ENCODE results near the gene STAT2. TPM values are rescaled to one million over a fixed set of nuclear protein-coding genes. Genes with fewer than 3 reads are reported as not detected.

The STAT2 gene
- polyA plus RNA-seq, 1 donor (not counting 4 experiments of a cell fraction or from before 2014, with no cell fraction given), result 95.8 TPM

DNA sequence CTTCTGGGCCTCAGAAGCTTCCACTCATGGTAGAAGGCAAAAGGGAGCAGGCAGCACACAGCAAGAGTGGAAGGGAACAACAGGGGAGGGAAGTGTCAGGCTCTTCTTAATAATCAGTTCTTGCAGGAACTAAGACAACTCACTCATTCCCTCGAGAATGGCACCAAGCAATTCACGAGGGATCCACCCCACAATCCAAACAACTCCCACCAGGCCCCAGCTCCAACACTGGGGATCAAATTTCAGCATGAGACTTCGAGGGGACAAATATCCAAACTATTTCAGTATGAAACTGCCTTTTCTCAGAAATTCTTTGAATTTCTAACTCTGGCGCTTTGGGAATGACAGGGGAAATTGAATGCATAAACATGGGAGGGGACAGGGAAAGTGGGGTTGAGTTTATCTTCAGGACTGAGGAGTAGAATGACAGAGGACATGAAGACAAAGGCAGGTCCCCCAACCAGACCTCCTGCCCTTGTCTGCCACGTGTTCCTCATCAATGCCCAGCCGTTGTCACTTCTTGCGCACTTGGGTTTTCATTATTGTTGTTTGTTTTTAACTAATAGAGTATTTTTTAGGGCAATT is 27.3 kb upstream of the STAT2 start:
- FAIRE-seq, result no peak
- no peak overlapping the region for H3K4me2 ChIP-seq (ENCODE audit: control insufficient read depth, extremely low read depth, insufficient read depth, low read depth, low read length)

DNA sequence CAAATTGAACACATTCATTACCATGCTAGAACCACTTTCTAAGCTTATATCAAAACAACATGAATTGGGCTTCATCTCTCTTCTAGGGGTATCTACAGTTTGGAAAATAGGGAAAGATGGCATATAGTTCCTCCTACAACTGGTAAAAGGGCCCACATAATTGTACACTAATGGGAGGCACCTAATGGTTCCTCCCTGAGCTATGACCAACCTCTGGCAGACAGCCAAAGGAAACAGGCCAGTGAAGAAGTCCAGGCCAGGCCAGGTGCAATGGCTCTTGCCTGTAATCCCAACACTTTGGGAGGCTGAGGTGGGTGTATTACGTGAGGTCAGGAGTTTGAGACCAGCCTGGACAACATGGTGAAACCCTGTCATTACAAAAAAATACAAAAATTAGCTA is 26.0 kb upstream of the STAT2 start:
- Histone ChIP-seq H3K9ac (ENCODE audit: control insufficient read depth, extremely low read depth, insufficient read depth, low read length) (no peak overlapping the region), H3K79me2 (ENCODE audit: control insufficient read depth, insufficient read depth, low read length) (no peaks in the 10 kb centered on the region), H3K4me3 (ENCODE audit: control insufficient read depth in 2 of 3, extremely low read depth in 1 of 3, insufficient read depth in 2 of 3, low read depth in 1 of 3, low read length in 3 of 3) (no peak overlapping the region), H3K9me1 (ENCODE audit: control insufficient read depth, extremely low read depth, insufficient read depth, low read length) (no peaks in the 10 kb centered on the region), H3K27me3 (ENCODE audit: control insufficient read depth, extremely low read depth, insufficient read depth, low read length) (peaks cover 6% of the 10 kb centered on the region), H3K27ac (ENCODE audit: control insufficient read depth, insufficient read depth, low read length) (no peak overlapping the region), H3K4me1 (ENCODE audit: control insufficient read depth, extremely low read depth, insufficient read depth, low read length) (no peaks in the 10 kb centered on the region), H3K36me3 (ENCODE audit: control insufficient read depth in 2 of 2, extremely low read depth in 1 of 2, insufficient read depth in 2 of 2, low read length in 2 of 2) (no peaks in the 10 kb centered on the region), H2AFZ (ENCODE audit: control insufficient read depth, low read length) (no peak overlapping the region), H4K20me1 (ENCODE audit: control insufficient read depth, extremely low read depth, insufficient read depth, low read length) (no peaks in the 10 kb centered on the region), H3K9me3 (ENCODE audit: control insufficient read depth, low read depth, low read length) (no peaks in the 10 kb centered on the region), H3K4me2 (ENCODE audit: control insufficient read depth, extremely low read depth, insufficient read depth, low read depth, low read length) (no peak overlapping the region)
- FAIRE-seq (no peak), DNase-seq (ENCODE audit: low read depth, low spot score) (no peak)
- TF ChIP-seq, protein P1, sequence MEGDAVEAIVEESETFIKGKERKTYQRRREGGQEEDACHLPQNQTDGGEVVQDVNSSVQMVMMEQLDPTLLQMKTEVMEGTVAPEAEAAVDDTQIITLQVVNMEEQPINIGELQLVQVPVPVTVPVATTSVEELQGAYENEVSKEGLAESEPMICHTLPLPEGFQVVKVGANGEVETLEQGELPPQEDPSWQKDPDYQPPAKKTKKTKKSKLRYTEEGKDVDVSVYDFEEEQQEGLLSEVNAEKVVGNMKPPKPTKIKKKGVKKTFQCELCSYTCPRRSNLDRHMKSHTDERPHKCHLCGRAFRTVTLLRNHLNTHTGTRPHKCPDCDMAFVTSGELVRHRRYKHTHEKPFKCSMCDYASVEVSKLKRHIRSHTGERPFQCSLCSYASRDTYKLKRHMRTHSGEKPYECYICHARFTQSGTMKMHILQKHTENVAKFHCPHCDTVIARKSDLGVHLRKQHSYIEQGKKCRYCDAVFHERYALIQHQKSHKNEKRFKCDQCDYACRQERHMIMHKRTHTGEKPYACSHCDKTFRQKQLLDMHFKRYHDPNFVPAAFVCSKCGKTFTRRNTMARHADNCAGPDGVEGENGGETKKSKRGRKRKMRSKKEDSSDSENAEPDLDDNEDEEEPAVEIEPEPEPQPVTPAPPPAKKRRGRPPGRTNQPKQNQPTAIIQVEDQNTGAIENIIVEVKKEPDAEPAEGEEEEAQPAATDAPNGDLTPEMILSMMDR (optimal IDR thresholded peaks at IDR 0.05 in 1 of 3, IDR thresholded peaks at IDR 0.05 in 1 of 3, conservative IDR thresholded peaks at IDR 0.05 in 1 of 3; ENCODE audit: extremely low read depth in 1 of 3, insufficient read depth in 2 of 3, low read length in 3 of 3), result no peak
- no peak for TF ChIP-seq EZH2 (IDR thresholded peaks at IDR 0.05; ENCODE audit: low read length)
- dilution Hi-C loops (cut with MboI; ENCODE audit: extremely low pct_ligation_motif_present, low sequenced_read_pairs), result no loop called here

More for the DNA sequence above, 27.3 kb upstream of the STAT2 start:
- dilution Hi-C loops (cut with MboI; ENCODE audit: extremely low pct_ligation_motif_present, low sequenced_read_pairs), result no loop called here
- H3K36me3 ChIP-seq (ENCODE audit: control insufficient read depth in 2 of 2, extremely low read depth in 1 of 2, insufficient read depth in 2 of 2, low read length in 2 of 2), result no peaks in the 10 kb centered on the region
- H3K79me2 ChIP-seq (ENCODE audit: control insufficient read depth, insufficient read depth, low read length), result no peaks in the 10 kb centered on the region
- DNase-seq (ENCODE audit: low read depth, low spot score), result no peak
- H2AFZ ChIP-seq (ENCODE audit: control insufficient read depth, low read length), result no peak overlapping the region
- no peak overlapping the region for H3K9ac ChIP-seq (ENCODE audit: control insufficient read depth, extremely low read depth, insufficient read depth, low read length)
- peaks cover 6% of the 10 kb centered on the region for H3K27me3 ChIP-seq (ENCODE audit: control insufficient read depth, extremely low read depth, insufficient read depth, low read length)
- no peaks in the 10 kb centered on the region for H4K20me1 ChIP-seq (ENCODE audit: control insufficient read depth, extremely low read depth, insufficient read depth, low read length)
- H3K9me1 ChIP-seq (ENCODE audit: control insufficient read depth, extremely low read depth, insufficient read depth, low read length), result no peaks in the 10 kb centered on the region
- no peaks in the 10 kb centered on the region for H3K4me1 ChIP-seq (ENCODE audit: control insufficient read depth, extremely low read depth, insufficient read depth, low read length)
- no peaks in the 10 kb centered on the region for H3K9me3 ChIP-seq (ENCODE audit: control insufficient read depth, low read depth, low read length)
- H3K27ac ChIP-seq (ENCODE audit: control insufficient read depth, insufficient read depth, low read length), result no peak overlapping the region
- no peak for TF ChIP-seq EZH2 (IDR thresholded peaks at IDR 0.05; ENCODE audit: low read length)
- TF ChIP-seq, protein P1 (optimal IDR thresholded peaks at IDR 0.05 in 1 of 3, IDR thresholded peaks at IDR 0.05 in 1 of 3, conservative IDR thresholded peaks at IDR 0.05 in 1 of 3; ENCODE audit: extremely low read depth in 1 of 3, insufficient read depth in 2 of 3, low read length in 3 of 3), result no peak
- no peak overlapping the region for H3K4me3 ChIP-seq (ENCODE audit: control insufficient read depth in 2 of 3, extremely low read depth in 1 of 3, insufficient read depth in 2 of 3, low read depth in 1 of 3, low read length in 3 of 3)

Measured in keratinocyte (primary cell).